H1 (cell line): ENCODE measurements around the gene C8B. TPM values are rescaled to one million over a fixed set of nuclear protein-coding genes. Genes with fewer than 3 reads are reported as not detected.

Experiments used
- ASH2L ChIP-seq: fragments of 200-600, 300-600 bp; sonication (generic); IDR thresholded peaks from one replicate; pipeline ENCODE4 v1.7.1; 2017; ENCODE audit warnings: low read length
- CHD7 ChIP-seq: fragments of 300-600 bp; sonication (generic); IDR thresholded peaks from 2 replicates; pipeline ENCODE4 v1.7.1; 2012; ENCODE audit warnings: low read length, moderate library complexity, mild to moderate bottlenecking, inconsistent platforms; ENCODE audit not compliant: insufficient replicate concordance
- CREB1 ChIP-seq: IDR thresholded peaks from 2 replicates; pipeline ENCODE4 v1.6.1; 2012; ENCODE audit warnings: inconsistent platforms
- CTBP2 ChIP-seq: IDR thresholded peaks from 2 replicates; pipeline ENCODE4 v1.7.0; 2011; ENCODE audit warnings: borderline replicate concordance, mild to moderate bottlenecking, moderate library complexity, mixed read lengths, low read length; ENCODE audit not compliant: insufficient read depth, insufficient read length
- EZH2 ChIP-seq: fragments of 200-600 bp; sonication (generic); IDR thresholded peaks from 2 replicates; pipeline ENCODE4 v1.7.1; 2012; ENCODE audit warnings: low read depth, mild to moderate bottlenecking, moderate library complexity, low read length, inconsistent platforms; ENCODE audit not compliant: severe bottlenecking
- HDAC2 ChIP-seq, 2 experiments: fragments of 300-600 bp in 1 of 2; sonication (generic) in 1 of 2; IDR thresholded peaks; 2 replicates each; pipeline ENCODE4 v1.6.1; 2011 to 2012; ENCODE audit warnings: low read depth in 2 of 2, low read length in 2 of 2, mild to moderate bottlenecking in 2 of 2, moderate library complexity in 2 of 2, borderline replicate concordance in 1 of 2, inconsistent platforms in 1 of 2
- RAD21 ChIP-seq, 2 experiments: IDR thresholded peaks in 1 of 2; conservative IDR thresholded peaks in 1 of 2; 2 replicates each; pipeline ENCODE4 v1.6.1; 2011; ENCODE audit warnings: low read depth in 2 of 2, low read length in 2 of 2, improper control_type of control experiment in 1 of 2, inconsistent platforms in 1 of 2, mild to moderate bottlenecking in 1 of 2, moderate library complexity in 1 of 2
- YY1 ChIP-seq: IDR thresholded peaks from 2 replicates; pipeline ENCODE4 v1.6.1; 2011; ENCODE audit warnings: low read depth, mild to moderate bottlenecking, low read length
- polyA plus RNA-seq, 7 experiments: library from polyadenylated mRNA; depleted of rRNA in 3 of 7; stranded (reverse) in 5 of 7; unstranded in 2 of 7; fragments of >200 nt in 5 of 7; fragments of 200-250 nt in 2 of 7; gene quantifications; 1 replicate in 5 of 7; 2 replicates in 1 of 7; 4 replicates in 1 of 7; pipeline versions ENCODE4 v1.2.1 to v1.2.3, GENCODE V29; 2011 to 2013; ENCODE audit warnings: missing spikeins in 2 of 7, mixed read lengths in 2 of 7
- total RNA-seq: library from RNA; stranded (reverse); fragmentation: NEBNext Ultra II Directional; extraction: Animal tissue kit (Norgen Biotek cat#: 25700); gene quantifications from 2 replicates; pipeline ENCODE4 v1.2.1, GENCODE V29; 2021

The C8B gene
- total and polyA plus RNA-seq, 2 of the 8 experiments (the other 6 are each of a cell fraction or from before 2014, with no cell fraction given), result not detected

GRCh38 chr1:56967900-56968832 is 2.4 kb upstream of the C8B start (continued):
- TF ChIP-seq CHD7 (no peak), RAD21 (IDR thresholded peaks at IDR 0.05 in 1 of 2, conservative IDR thresholded peaks at IDR 0.05 in 1 of 2; ENCODE audit: low read depth in 2 of 2, low read length in 2 of 2) (peak; percentile 75 to 85), CREB1 (no peak), ASH2L (no peak), EZH2 (no peak), YY1 (no peak), HDAC2 (IDR thresholded peaks at IDR 0.05; ENCODE audit: borderline replicate concordance in 1 of 2, low read depth in 2 of 2, low read length in 2 of 2) (no peak), CTBP2 (no peak)
